Sigmoid colon (tissue), 7 donors: ENCODE results near the gene MITF. TPM values are rescaled to one million over a fixed set of nuclear protein-coding genes. Genes with fewer than 3 reads are reported as not detected.

ENCODE experiments used
- DNase-seq: peaks from one replicate; pipeline ENCODE4 v3.0.0-alpha.2; 2019
- H3K27ac ChIP-seq, 4 donors: fragments of 200-600 bp; sonication (generic); one replicate each; pipeline ENCODE4 v1.5.1; 2016 to 2019; ENCODE audit warnings: mild to moderate bottlenecking in 1 of 4
- H3K27me3 ChIP-seq, 3 donors: fragments of 200-600 bp; sonication (generic); one replicate each; pipeline ENCODE4 v1.5.1; 2019; ENCODE audit warnings: mild to moderate bottlenecking in 1 of 3
- H3K36me3 ChIP-seq, 4 donors: fragments of 200-600 bp; sonication (generic); one replicate each; pipeline ENCODE4 v1.5.1; 2016 to 2019
- H3K4me1 ChIP-seq, 4 donors: fragments of 200-600 bp; sonication (generic); one replicate each; pipeline ENCODE4 v1.5.1; 2017 to 2019
- H3K4me3 ChIP-seq, 4 donors: fragments of 200-600 bp; sonication (generic); one replicate each; pipeline ENCODE4 v1.5.1; 2017 to 2019; ENCODE audit warnings: mild to moderate bottlenecking in 2 of 4, moderate library complexity in 1 of 4
- H3K9me3 ChIP-seq, 4 donors: fragments of 200-600 bp in 3 of 4; sonication (generic) in 3 of 4; one replicate each; pipeline versions ENCODE4 v1.5.1 to v1.6.1; 2013 to 2019
- CTCF ChIP-seq, 4 experiments: fragments of 450-650 bp in 3 of 4; fragments of 200-600 bp in 1 of 4; IDR thresholded peaks; one replicate each; pipeline ENCODE4 v1.5.1; 2016 to 2019; ENCODE audit warnings: antibody characterized with exemption in 4 of 4, mild to moderate bottlenecking in 3 of 4, moderate library complexity in 2 of 4
- EP300 ChIP-seq, 4 donors: sonication (generic); formaldehyde crosslinking; IDR thresholded peaks; one replicate each; pipeline ENCODE4 v1.6.1; 2017; ENCODE audit warnings: antibody characterized with exemption in 4 of 4
- POLR2A ChIP-seq, 2 donors: fragments of 450-650 bp; IDR thresholded peaks; one replicate each; pipeline ENCODE4 v1.6.1; 2016; ENCODE audit warnings: antibody characterized with exemption in 2 of 2, mild to moderate bottlenecking in 2 of 2, moderate library complexity in 2 of 2
- POLR2AphosphoS5 ChIP-seq, 4 donors: sonication (generic); formaldehyde crosslinking; IDR thresholded peaks; one replicate each; pipeline ENCODE4 v1.6.1; 2017; ENCODE audit warnings: antibody characterized with exemption in 4 of 4
- WGBS, 2 donors: extraction: QIAGEN DNeasy Blood & Tissue Kit; methylation state at CpG; one replicate each; pipeline ENCODE4 v1.1.7; 2013; 5-methylcytosine and 5-hydroxymethylcytosine counted together
- intact Hi-C: fragments of 100-400 bp; cut with DNase I; formaldehyde crosslinking; loops from one replicate; pipeline ENCODE4 v1.15.1; 2023
- polyA plus RNA-seq, 3 donors: library from polyadenylated mRNA; stranded (reverse); fragments of 200-250 nt; gene quantifications; one replicate each; pipeline ENCODE4 v1.2.3, GENCODE V29; 2013
- total RNA-seq, 4 donors: library from RNA; depleted of rRNA; stranded (reverse); fragments of >200 nt; gene quantifications; one replicate each; pipeline ENCODE4 v1.1.0, GENCODE V29; 2016
- donor health status: healthy with polysubstance abuse.
- donor health status: Bipolar disorder and iron deficiency.
- donor health status: healthy.

Gene MITF
- total and polyA plus RNA-seq, 7 donors: 2.1 to 73.2 (median 65.4) TPM

- no peaks in the 10 kb centered on the region for H3K4me1 ChIP-seq
- TF ChIP-seq POLR2AphosphoS5 (IDR thresholded peaks at IDR 0.05) (no peak), CTCF (IDR thresholded peaks at IDR 0.05) (no peak), POLR2A (IDR thresholded peaks at IDR 0.05) (no peak), EP300 (IDR thresholded peaks at IDR 0.05) (no peak)
- intact Hi-C loops: no loop called here
- no peaks in the 10 kb centered on the region for H3K36me3 ChIP-seq
- no peaks in the 10 kb centered on the region for H3K9me3 ChIP-seq
- H3K4me3 ChIP-seq: no peak overlapping the region
- 79 to 87% methylated on average over 2 of the region's 2 CpGs for WGBS, 2 donors
- no peak overlapping the region for H3K27ac ChIP-seq
- no peaks in the 10 kb centered on the region for H3K27me3 ChIP-seq
- no peak for DNase-seq
Observed at GRCh38 chr3:69724722-69725435, 14.4 kb upstream of the MITF start.

GRCh38 chr3:69725994-69726571 is 13.2 kb upstream of the MITF start:
- DNase-seq: no peak
- Histone ChIP-seq H3K9me3 (no peaks in the 10 kb centered on the region), H3K4me3 (no peak overlapping the region), H3K27me3 (no peaks in the 10 kb centered on the region), H3K36me3 (no peaks in the 10 kb centered on the region), H3K27ac (no peak overlapping the region), H3K4me1 (no peaks in the 10 kb centered on the region)
- intact Hi-C loops: no loop called here
- TF ChIP-seq POLR2AphosphoS5 (IDR thresholded peaks at IDR 0.05): no peak
- no peak for TF ChIP-seq CTCF (IDR thresholded peaks at IDR 0.05)
- WGBS, 2 donors: 59 to 76% methylated on average over 3 of the region's 3 CpGs

- Histone ChIP-seq H3K27me3 (no peaks in the 10 kb centered on the region), H3K27ac (no peak overlapping the region), H3K4me3 (no peak overlapping the region), H3K36me3 (no peaks in the 10 kb centered on the region), H3K4me1 (no peaks in the 10 kb centered on the region), H3K9me3 (no peaks in the 10 kb centered on the region)
- DNase-seq: no peak
- intact Hi-C loops: no loop called here
- WGBS, 2 donors: 39 to 69% methylated on average over 6 of the region's 6 CpGs
- TF ChIP-seq EP300 (IDR thresholded peaks at IDR 0.05): no peak
- no peak for TF ChIP-seq CTCF (IDR thresholded peaks at IDR 0.05)
- TF ChIP-seq POLR2A (IDR thresholded peaks at IDR 0.05): no peak
- no peak for TF ChIP-seq POLR2AphosphoS5 (IDR thresholded peaks at IDR 0.05)
Observed at GRCh38 chr3:69729147-69729919, 9.9 kb upstream of the MITF start.

GRCh38 chr3:69731080-69731479 is 8.2 kb upstream of the MITF start:
- Histone ChIP-seq H3K4me1 (no peaks in the 10 kb centered on the region), H3K9me3 (no peaks in the 10 kb centered on the region), H3K27me3 (no peaks in the 10 kb centered on the region), H3K27ac (no peak overlapping the region), H3K4me3 (no peak overlapping the region), H3K36me3 (no peaks in the 10 kb centered on the region)
- intact Hi-C loops: no loop called here
- DNase-seq: no peak
- TF ChIP-seq CTCF (IDR thresholded peaks at IDR 0.05) (no peak), EP300 (IDR thresholded peaks at IDR 0.05) (no peak), POLR2AphosphoS5 (IDR thresholded peaks at IDR 0.05) (no peak), POLR2A (IDR thresholded peaks at IDR 0.05) (no peak)
- WGBS, 2 donors: 82% methylated on average over 2 of the region's 2 CpGs
